SK-N-SH (cell line): ENCODE results near the gene PDZK1.

Experiments used
- USF2 ChIP-seq: fragments of 150-350 bp; IDR thresholded peaks from 2 replicates; pipeline ENCODE4 v1.6.1; 2017; ENCODE audit warnings: antibody characterized with exemption, low read length, low read depth, borderline replicate concordance
- YY1 ChIP-seq: IDR thresholded peaks from 2 replicates; pipeline ENCODE4 v1.4.0; 2012; ENCODE audit warnings: low read depth, mild to moderate bottlenecking

GRCh38 chr1:145706086-145706664 lies 993 bp downstream of the PDZK1 start:
- TF ChIP-seq YY1 = no peak
- TF ChIP-seq USF2 = no peak
